ENCODE data around the gene SERF2. TPM values are rescaled to one million over a fixed set of nuclear protein-coding genes. Genes with fewer than 3 reads are reported as not detected.

Gene SERF2
- total RNA-seq, 4 donors from 2014 or later: 542 to 1,015 (median 749) TPM

- TF ChIP-seq CTCF (IDR thresholded peaks at IDR 0.05; ENCODE audit: low read depth): no peak
Measured at GRCh38 chr15:43800286-43801141, 8.4 kb downstream of the SERF2 start, which contains the start of gene HYPK. Gene HYPK, plus strand, starts transcription at chr15:43800599. Its CDS starts 24 bp downstream, at chr15:43800623.

DNA sequence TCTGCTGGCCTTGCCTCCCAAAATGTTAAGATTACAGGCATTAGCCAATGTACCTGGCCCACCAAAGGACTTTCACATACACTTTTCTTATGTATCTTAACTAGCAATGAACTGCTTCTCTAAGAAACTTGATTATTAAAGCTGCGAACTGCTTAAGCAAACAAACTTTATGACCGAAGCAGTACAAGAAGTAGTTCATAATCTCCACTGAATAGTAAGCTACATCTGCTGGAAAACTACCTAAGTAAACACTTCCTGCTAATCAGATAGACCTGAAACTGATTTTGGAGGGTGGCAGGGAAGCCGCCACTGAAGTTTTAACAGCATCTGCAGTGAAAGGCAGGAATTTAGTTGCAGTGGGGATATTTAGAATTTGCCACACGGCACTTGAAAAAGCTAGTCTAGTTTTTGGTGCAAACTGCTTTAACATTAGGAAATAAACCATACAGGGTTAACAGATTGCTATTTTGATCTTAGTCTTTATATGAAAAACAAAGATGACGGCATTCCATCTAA, 16.4 kb downstream of the SERF2 start:
- no peak for TF ChIP-seq CTCF (IDR thresholded peaks at IDR 0.05; ENCODE audit: low read depth)

DNA sequence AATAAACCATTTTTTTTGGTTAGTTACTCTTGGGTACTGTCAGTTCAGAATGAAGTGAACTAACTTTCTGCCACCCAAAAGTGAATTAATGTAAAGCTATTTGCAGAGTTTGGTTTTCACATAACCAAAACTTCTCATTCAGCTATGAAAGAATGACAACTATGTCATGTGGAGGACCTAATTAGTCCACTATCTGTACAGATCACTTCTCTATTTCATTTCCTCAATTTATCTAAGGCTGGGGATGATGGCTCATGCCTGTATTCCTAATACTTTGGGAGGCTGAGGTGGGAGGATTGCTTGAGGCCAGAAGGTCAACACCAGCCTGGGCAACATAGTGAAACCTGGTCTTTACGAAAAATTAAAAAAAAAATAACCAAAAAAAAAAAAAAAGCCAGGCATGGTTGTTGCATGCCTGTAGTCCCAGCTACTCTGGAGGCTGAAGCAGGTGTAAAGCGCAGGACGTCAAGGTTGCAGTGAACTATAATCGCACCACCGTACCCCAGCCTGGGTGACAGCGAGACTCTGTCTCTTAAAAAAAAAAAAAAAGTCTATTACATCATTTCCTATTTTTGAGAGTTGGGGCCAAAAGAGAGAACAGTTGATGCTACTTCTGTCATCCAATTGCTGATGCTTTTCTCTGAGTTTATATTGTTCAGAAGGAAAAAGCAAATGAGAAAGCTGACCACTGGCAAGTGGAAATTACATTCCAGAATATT, 17.0 kb downstream of the SERF2 start:
- TF ChIP-seq CTCF (IDR thresholded peaks at IDR 0.05; ENCODE audit: low read depth): no peak

GRCh38 chr15:43821505-43821904, 29.4 kb downstream of the SERF2 start:
- TF ChIP-seq CTCF (IDR thresholded peaks at IDR 0.05; ENCODE audit: low read depth): no peak

DNA sequence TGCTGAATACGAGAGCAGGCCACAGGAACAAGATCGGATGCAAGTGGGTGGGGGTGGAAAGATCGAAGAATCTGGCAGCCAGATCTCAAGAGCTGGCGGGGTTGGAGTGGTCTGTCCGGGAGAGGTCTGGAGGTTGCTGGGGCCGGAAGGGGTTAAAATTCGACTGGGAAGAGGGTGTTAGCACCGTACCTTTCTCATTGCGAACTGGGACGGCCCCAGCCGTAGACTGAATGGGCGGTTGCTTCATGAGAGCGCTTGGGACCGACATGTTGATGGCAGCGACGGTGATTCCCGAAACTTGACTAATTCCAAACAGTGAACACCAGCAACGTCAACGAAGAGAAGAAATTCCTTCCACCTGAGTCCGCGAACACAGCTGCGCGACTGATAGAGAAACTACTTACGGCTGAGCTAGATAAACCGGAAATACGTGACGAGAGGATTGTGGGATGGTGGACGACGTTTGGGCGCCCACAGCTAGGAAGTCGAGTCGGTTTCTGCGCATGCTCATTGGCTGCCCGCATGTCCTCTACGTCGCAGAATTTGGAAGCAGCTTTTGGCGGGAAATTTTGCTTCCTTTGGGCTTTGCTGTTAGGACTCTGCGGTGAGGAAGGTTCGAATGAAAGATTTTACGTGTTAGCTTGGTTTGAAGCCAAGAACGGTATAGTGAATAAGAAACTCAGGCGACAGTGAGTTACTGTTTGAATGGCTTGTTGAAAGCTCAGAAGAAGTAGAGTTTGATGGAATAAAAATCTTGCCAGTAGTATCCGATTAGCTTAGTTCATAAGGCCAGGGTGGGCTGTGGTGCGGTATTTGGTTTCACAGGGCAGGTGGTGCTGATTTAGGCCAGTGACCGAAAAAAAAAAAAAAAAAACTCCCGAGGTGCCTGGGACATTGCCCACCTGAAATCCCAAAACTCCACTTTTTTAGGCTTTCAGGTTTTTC, 32.5 kb downstream of the SERF2 start, which contains the start of gene MFAP1:
Gene MFAP1 (minus strand): TSS at position 389 of the 945 bp plus-strand sequence. CDS start 121 bp downstream, at position 268.
- TF ChIP-seq CTCF (IDR thresholded peaks at IDR 0.05; ENCODE audit: low read depth): no peak

- TF ChIP-seq CTCF (IDR thresholded peaks at IDR 0.05; ENCODE audit: low read depth): no peak
Measured at GRCh38 chr15:43826029-43826507, 33.9 kb downstream of the SERF2 start.
